Measurements from ENCODE around the gene SERPINF2.
"Not testable (repeated sequence)": the region's sequence is repeated elsewhere in the genome, so short reads cannot be mapped to it uniquely, and the experiment has no call there.

SERPINF2 gene

DNA sequence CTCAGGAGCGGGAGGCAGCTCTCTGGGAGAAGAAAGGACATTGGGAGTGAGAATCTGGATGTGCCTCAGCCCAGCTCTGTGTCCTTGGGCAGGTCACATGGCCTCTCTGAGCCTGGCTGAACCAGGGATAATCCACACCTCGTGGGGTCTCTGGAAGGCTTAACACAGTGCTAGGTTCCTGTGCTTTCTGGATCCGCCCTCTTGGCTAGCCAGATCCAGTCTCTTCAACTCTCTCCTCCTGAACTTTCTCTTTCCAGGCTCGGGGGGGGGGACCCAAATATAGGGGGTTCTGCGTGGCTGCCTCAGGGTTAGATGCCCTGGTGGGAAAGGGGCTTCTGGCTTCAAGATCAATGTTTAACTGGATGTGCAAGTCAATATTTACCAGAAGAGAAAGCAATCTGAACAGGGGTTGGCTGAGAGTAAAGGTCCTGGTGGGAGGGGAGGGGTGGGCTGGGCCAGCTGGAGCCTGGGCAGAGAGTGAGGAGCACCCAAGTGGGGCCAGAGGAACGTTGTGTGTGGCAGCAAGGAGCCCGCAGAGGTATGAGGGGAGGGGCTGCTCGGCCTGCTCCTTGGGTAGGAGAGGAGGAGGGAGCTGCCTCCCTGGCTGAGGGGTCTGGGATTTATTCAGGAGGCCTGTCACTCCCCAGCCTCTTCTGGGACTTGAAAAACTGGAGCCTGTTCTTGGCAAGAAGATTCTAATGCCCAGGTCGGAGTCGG is at the start of gene SERPINF2:
Gene SERPINF2, plus strand, starts transcription at position 501 of the 717 bp plus-strand sequence. CDS start 2,125 bp downstream, outside the sequence.
- TF ChIP-seq CTCF (IDR thresholded peaks at IDR 0.05) = no peak
- TF ChIP-seq ZFX (IDR thresholded peaks at IDR 0.05; ENCODE audit: borderline replicate concordance) = no peak
- no peak within 1 kb of the TSS for H3K27ac ChIP-seq

DNA sequence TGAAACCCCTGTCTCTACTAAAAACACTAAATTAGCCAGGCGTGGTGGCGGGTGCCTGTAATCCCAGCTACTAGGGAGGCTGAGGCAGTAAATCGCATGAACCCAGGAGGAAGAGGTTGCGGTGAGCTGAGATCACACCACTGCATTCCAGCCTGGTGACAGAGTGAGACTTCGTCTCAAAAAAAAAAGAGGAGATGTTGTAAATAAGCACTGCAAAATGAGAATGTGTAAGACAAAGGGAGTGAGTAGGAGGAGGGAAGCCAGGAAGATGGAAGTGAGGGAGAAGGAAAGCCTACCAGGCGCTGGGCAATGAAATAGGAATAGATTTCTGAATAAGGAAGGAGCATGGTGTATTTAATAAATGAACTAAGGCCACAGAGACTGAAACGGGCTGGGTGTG is 49.3 kb upstream of the SERPINF2 start:
- H3K27ac ChIP-seq = no peak overlapping the region
- TF ChIP-seq CTCF (IDR thresholded peaks at IDR 0.05) (no peak), ZFX (IDR thresholded peaks at IDR 0.05; ENCODE audit: borderline replicate concordance) (no peak)

DNA sequence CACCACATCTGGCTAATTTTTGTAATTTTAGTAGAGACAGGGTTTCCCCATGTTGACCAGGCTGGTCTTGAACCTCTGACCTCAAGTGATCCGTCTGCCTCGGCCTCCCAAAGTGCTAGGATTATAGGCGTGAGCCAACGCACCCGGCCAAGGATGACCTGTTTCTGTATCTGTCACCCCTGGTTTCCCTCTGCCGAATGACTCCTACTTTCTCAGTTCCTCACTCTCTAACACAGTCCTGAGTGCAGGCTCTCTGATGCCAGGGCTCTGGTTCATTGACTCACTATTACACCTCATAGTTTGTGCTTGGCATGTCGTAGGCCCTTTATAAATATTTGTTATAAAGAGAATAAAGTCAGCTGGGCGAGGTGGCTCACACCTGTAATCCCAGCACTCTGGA is 47.3 kb upstream of the SERPINF2 start:
- no peak overlapping the region for H3K27ac ChIP-seq
- TF ChIP-seq ZFX (IDR thresholded peaks at IDR 0.05; ENCODE audit: borderline replicate concordance) (no peak), CTCF (IDR thresholded peaks at IDR 0.05) (no peak)

DNA sequence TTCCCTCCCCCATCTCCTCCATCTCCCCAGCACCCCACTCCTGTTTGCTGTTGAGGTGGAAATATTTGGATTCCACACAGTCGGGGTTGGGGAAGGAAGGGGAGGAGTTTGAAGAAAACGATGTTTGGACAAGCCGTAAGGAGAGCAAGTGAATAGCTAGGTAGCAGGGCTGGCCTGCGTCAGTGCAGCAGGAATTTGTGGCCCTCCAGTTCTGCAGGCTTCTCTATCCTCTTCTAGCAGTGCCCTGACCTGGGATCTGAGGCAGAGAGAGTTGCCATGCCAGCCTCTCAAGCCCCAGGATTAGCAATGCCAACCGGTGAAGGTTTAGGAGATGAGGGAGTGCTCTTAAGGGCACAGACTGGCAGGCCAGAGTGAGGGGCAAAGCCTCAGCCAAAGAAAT is 45.0 kb upstream of the SERPINF2 start:
- TF ChIP-seq CTCF (IDR thresholded peaks at IDR 0.05) (no peak), ZFX (IDR thresholded peaks at IDR 0.05; ENCODE audit: borderline replicate concordance) (no peak)
- no peak overlapping the region for H3K27ac ChIP-seq

DNA sequence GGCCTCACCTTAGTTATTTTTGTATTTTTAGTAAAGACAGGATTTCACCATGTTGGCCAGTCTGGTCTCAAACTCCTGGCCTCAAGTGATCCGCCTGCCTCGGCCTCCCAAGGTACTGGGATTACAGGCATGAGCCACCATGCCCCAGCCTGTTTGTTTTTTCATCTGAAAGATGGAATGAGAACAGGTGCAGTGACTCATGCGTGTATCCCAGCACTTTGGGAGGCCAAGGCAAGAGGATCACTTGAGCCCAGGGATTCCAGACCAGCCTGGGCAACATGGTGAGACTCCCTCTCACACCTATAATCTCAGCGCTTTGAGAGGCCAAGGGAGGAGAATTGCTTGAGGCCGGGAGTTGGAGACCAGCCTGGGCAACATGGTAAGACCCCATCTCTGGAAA is 42.8 kb upstream of the SERPINF2 start:
- H3K27ac ChIP-seq = not testable (repeated sequence)

GRCh38 chr17:1703063-1703462 is 39.6 kb upstream of the SERPINF2 start:
- TF ChIP-seq CTCF (IDR thresholded peaks at IDR 0.05) (no peak), ZFX (IDR thresholded peaks at IDR 0.05; ENCODE audit: borderline replicate concordance) (no peak)
- H3K27ac ChIP-seq = no peak overlapping the region

GRCh38 chr17:1705004-1705403 is 37.7 kb upstream of the SERPINF2 start:
- no peak for TF ChIP-seq ZFX (IDR thresholded peaks at IDR 0.05; ENCODE audit: borderline replicate concordance)
- TF ChIP-seq CTCF (IDR thresholded peaks at IDR 0.05) = no peak
- H3K27ac ChIP-seq = no peak overlapping the region

DNA sequence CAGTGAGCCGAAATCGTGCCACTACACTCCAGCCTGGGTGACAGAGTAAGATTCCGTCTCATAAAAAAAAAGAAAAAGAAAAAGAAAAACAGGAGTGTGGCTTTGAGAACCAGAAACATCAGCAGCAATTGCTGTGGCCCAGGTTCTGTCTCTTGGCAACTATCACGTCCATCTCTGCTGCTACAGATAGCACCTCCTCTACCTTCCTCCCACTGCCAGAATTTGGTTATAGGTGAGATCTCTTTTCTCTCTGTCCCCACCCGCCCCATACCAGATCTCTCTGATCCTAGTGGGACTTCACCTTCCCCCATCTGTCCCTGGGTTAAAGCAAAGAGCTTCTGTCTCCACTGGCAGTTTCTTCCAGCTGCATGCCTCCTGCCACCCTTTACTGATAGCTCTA is 35.6 kb upstream of the SERPINF2 start:
- TF ChIP-seq ZFX (IDR thresholded peaks at IDR 0.05; ENCODE audit: borderline replicate concordance) = no peak
- no peak for TF ChIP-seq CTCF (IDR thresholded peaks at IDR 0.05)
- no peak overlapping the region for H3K27ac ChIP-seq

DNA sequence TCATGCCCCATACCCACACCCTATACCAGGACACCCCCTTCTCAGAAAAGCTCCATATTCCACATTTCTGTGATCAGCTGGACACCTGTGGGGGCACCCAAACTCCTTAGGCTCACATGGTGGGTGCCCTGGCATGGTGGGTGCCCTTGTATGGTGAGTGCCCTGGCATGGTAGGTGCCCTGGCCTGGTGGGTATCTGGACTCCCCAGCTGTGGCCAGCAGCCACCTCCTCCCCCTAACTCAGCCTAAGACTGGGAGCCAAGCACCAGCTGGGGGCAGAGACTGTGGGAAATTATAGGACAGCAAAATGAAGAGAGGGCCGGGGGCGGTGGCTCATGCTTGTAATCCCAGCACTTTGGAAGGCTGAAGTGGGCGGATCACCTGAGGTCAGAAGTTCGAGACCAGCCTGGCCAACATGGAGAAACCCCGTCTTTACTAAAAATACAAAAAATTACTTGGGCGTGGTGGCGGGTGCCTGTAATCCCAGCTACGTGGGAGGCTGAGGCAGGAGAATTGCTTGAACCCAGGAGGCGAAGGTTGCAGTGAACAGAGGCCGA is 33.8 kb upstream of the SERPINF2 start:
- not testable (repeated sequence) for H3K27ac ChIP-seq

Measured in 22Rv1 (cell line).